GM21717 (cell line): ENCODE data around the gene KNDC1.

Experiments
- ATAC-seq: cut with Tn5 transposase; IDR thresholded peaks from one replicate; pipeline ENCODE4 v1.9.1; 2021; ENCODE audit warnings: mild to moderate bottlenecking, moderate library complexity; ENCODE audit not compliant: unreplicated experiment

Gene KNDC1

GRCh38 chr10:133177380-133178157 is 17.6 kb downstream of the KNDC1 start:
- no peak for ATAC-seq

- no peak for ATAC-seq
Measured at GRCh38 chr10:133178357-133179127, 18.5 kb downstream of the KNDC1 start.

- ATAC-seq = no peak
Measured at GRCh38 chr10:133179128-133179520, 19.1 kb downstream of the KNDC1 start.

GRCh38 chr10:133179651-133180050 is 19.6 kb downstream of the KNDC1 start:
- no peak for ATAC-seq

GRCh38 chr10:133180192-133180964 is 20.4 kb downstream of the KNDC1 start:
- no peak for ATAC-seq

- no peak for ATAC-seq
Measured at GRCh38 chr10:133180965-133181639, 21.1 kb downstream of the KNDC1 start.

GRCh38 chr10:133182190-133182589 is 22.2 kb downstream of the KNDC1 start:
- ATAC-seq = no peak

- ATAC-seq = no peak
Measured at GRCh38 chr10:133182791-133183645, 23.0 kb downstream of the KNDC1 start.

GRCh38 chr10:133183646-133184378 is 23.8 kb downstream of the KNDC1 start:
- no peak for ATAC-seq

- ATAC-seq = no peak
Measured at GRCh38 chr10:133184591-133185244, 24.7 kb downstream of the KNDC1 start.

GRCh38 chr10:133185421-133185820 is 25.4 kb downstream of the KNDC1 start:
- ATAC-seq = no peak

- ATAC-seq = no peak
Measured at GRCh38 chr10:133185916-133186315, 25.9 kb downstream of the KNDC1 start.

- no peak for ATAC-seq
Measured at GRCh38 chr10:133186416-133187090, 26.5 kb downstream of the KNDC1 start.

- ATAC-seq = no peak
Measured at GRCh38 chr10:133187091-133187905, 27.3 kb downstream of the KNDC1 start.

GRCh38 chr10:133187906-133188681 is 28.1 kb downstream of the KNDC1 start:
- no peak for ATAC-seq

GRCh38 chr10:133189256-133189655 is 29.2 kb downstream of the KNDC1 start:
- no peak for ATAC-seq

- ATAC-seq = no peak
Measured at GRCh38 chr10:133189726-133190125, 29.7 kb downstream of the KNDC1 start.
